Neuronal stem cell (in vitro differentiated cells): Measurements from ENCODE around the gene PTPN21.

Experiments used
- DNase-seq: peaks from one replicate; pipeline ENCODE4 v3.0.0-alpha.2; 2013; ENCODE audit warnings: low spot score
- H2AFZ ChIP-seq: one replicate; pipeline ENCODE4 v1.6.1; 2013; ENCODE audit warnings: mild to moderate bottlenecking, low read length, inconsistent platforms
- H2AK5ac ChIP-seq: 2 replicates; pipeline ENCODE4 v1.6.1; 2013; ENCODE audit warnings: low read depth, mild to moderate bottlenecking, inconsistent platforms, low read length, moderate library complexity, mixed read lengths
- H2BK120ac ChIP-seq: 2 replicates; pipeline ENCODE4 v1.6.1; 2013; ENCODE audit warnings: low read depth, mild to moderate bottlenecking, inconsistent platforms, low read length, moderate library complexity, mixed read lengths
- H2BK12ac ChIP-seq: one replicate; pipeline ENCODE4 v1.6.1; 2013; ENCODE audit warnings: low read length, inconsistent platforms
- H2BK15ac ChIP-seq: 2 replicates; pipeline ENCODE4 v1.6.1; 2013; ENCODE audit warnings: mild to moderate bottlenecking, low read length, inconsistent platforms, mixed read lengths
- H2BK5ac ChIP-seq: one replicate; pipeline ENCODE4 v1.6.1; 2013; ENCODE audit warnings: inconsistent platforms, mild to moderate bottlenecking, low read length, moderate library complexity
- H3K14ac ChIP-seq: one replicate; pipeline ENCODE4 v1.6.1; 2013; ENCODE audit warnings: low read length, inconsistent platforms
- H3K18ac ChIP-seq: 2 replicates; pipeline ENCODE4 v1.6.1; 2013; ENCODE audit warnings: low read length, inconsistent platforms
- H3K23ac ChIP-seq: 2 replicates; pipeline ENCODE4 v1.6.1; 2013; ENCODE audit warnings: low read depth, mild to moderate bottlenecking, mixed read lengths, low read length, inconsistent platforms; ENCODE audit not compliant: poor library complexity
- H3K27ac ChIP-seq: replicated peaks from 3 replicates; pipeline ENCODE4 v1.5.1; 2013; ENCODE audit warnings: low read length, inconsistent platforms
- H3K27me3 ChIP-seq, 3 experiments: 2 replicates each; pipeline ENCODE4 v1.6.1; 2013; ENCODE audit warnings: low read length in 3 of 3, mild to moderate bottlenecking in 2 of 3, inconsistent platforms in 1 of 3, low read depth in 1 of 3, mixed read lengths in 1 of 3, moderate library complexity in 1 of 3; ENCODE audit not compliant: control insufficient read depth in 3 of 3, insufficient read depth in 3 of 3
- H3K36me3 ChIP-seq, 2 donors: replicated peaks in 1 of 2; 2 replicates each; pipeline ENCODE4 v1.6.1; 2013; ENCODE audit warnings: low read length in 2 of 2; ENCODE audit not compliant: control insufficient read depth in 2 of 2, insufficient read depth in 2 of 2
- H3K4ac ChIP-seq: 2 replicates; pipeline ENCODE4 v1.6.1; 2013; ENCODE audit warnings: inconsistent platforms, mild to moderate bottlenecking, low read length, moderate library complexity
- H3K4me1 ChIP-seq, 2 donors: 1 replicate in 1 of 2; 2 replicates in 1 of 2; pipeline ENCODE4 v1.6.1; 2013; ENCODE audit warnings: low read length in 2 of 2, low read depth in 1 of 2; ENCODE audit not compliant: control insufficient read depth in 2 of 2, insufficient read depth in 1 of 2
- H3K4me2 ChIP-seq: one replicate; pipeline ENCODE4 v1.6.1; 2013; ENCODE audit warnings: mild to moderate bottlenecking, low read length, inconsistent platforms; ENCODE audit not compliant: insufficient read depth, poor library complexity, severe bottlenecking
- H3K4me3 ChIP-seq, 2 donors: 2 replicates each; pipeline ENCODE4 v1.5.1; 2013; ENCODE audit warnings: low read length in 2 of 2, mild to moderate bottlenecking in 2 of 2, inconsistent platforms in 1 of 2, moderate library complexity in 1 of 2
- H3K79me1 ChIP-seq: one replicate; pipeline ENCODE4 v1.6.1; 2013; ENCODE audit warnings: low read depth, mild to moderate bottlenecking, inconsistent platforms, low read length, moderate library complexity
- H3K9ac ChIP-seq: one replicate; pipeline ENCODE4 v1.6.1; 2013; ENCODE audit warnings: mild to moderate bottlenecking, low read depth, low read length, inconsistent platforms; ENCODE audit not compliant: poor library complexity
- H3K9me3 ChIP-seq, 2 donors: replicated peaks in 1 of 2; 2 replicates each; pipeline versions ENCODE3 to v1.6.1; 2013; ENCODE audit warnings: low read length in 2 of 2, mild to moderate bottlenecking in 2 of 2, inconsistent platforms in 1 of 2, low read depth in 1 of 2, mixed read lengths in 1 of 2, moderate library complexity in 1 of 2; ENCODE audit not compliant: control insufficient read depth in 2 of 2, insufficient read depth in 1 of 2
- H4K8ac ChIP-seq: one replicate; pipeline ENCODE4 v1.6.1; 2013; ENCODE audit warnings: low read depth, mild to moderate bottlenecking, inconsistent platforms, low read length, moderate library complexity
- H4K91ac ChIP-seq: one replicate; pipeline ENCODE4 v1.6.1; 2013; ENCODE audit warnings: low read length, low read depth, mild to moderate bottlenecking, inconsistent platforms; ENCODE audit not compliant: poor library complexity
- WGBS, 2 donors: extraction: QIAGEN DNeasy Blood & Tissue Kit; methylation state at CpG; one replicate each; pipeline ENCODE4 v1.1.7; 2013; ENCODE audit warnings: missing lambda C conversion rate in 2 of 2, mixed read lengths in 1 of 2; ENCODE audit not compliant: insufficient read length in 2 of 2, insufficient replicate concordance in 1 of 2; ENCODE audit errors: extremely low coverage in 2 of 2; 5-methylcytosine and 5-hydroxymethylcytosine counted together

PTPN21 gene

GRCh38 chr14:88422919-88423650, 131.7 kb downstream of the PTPN21 start:
- WGBS, 2 donors, result no CpG with 5 or more reads among the region's 3 CpGs

GRCh38 chr14:88422047-88422446, 132.8 kb downstream of the PTPN21 start:
- Histone ChIP-seq H3K9me3 (peaks cover 0 to 19% of the 10 kb centered on the region in 2 donors), H2AK5ac (no peak overlapping the region), H3K14ac (no peak overlapping the region), H3K27ac (no peak overlapping the region), H3K4ac (no peak overlapping the region), H2BK120ac (no peak overlapping the region), H3K23ac (no peak overlapping the region), H3K18ac (no peak overlapping the region), H3K27me3 (no peaks in the 10 kb centered on the region), H4K8ac (no peak overlapping the region), H2BK12ac (no peak overlapping the region), H3K4me1 (peaks cover 0 to 3% of the 10 kb centered on the region in 2 donors), H3K4me2 (no peak overlapping the region), H3K79me1 (no peaks in the 10 kb centered on the region), H2BK5ac (no peak overlapping the region), H2BK15ac (no peak overlapping the region), H3K9ac (no peak overlapping the region), H3K36me3 (peaks cover 1 to 6% of the 10 kb centered on the region in 2 donors), H2AFZ (no peak overlapping the region), H3K4me3 (no peak overlapping the region), H4K91ac (no peak overlapping the region)
- DNase-seq, result no peak

More at GRCh38 chr14:88422919-88423650, 131.7 kb downstream of the PTPN21 start:
- Histone ChIP-seq H3K4me3 (no peak overlapping the region), H3K4ac (no peak overlapping the region), H2AFZ (no peak overlapping the region), H3K79me1 (no peaks in the 10 kb centered on the region), H3K23ac (no peak overlapping the region), H3K9ac (no peak overlapping the region), H3K18ac (no peak overlapping the region), H3K4me2 (no peak overlapping the region), H2BK15ac (no peak overlapping the region), H3K9me3 (peaks cover 0 to 10% of the 10 kb centered on the region in 2 donors), H3K14ac (no peak overlapping the region), H4K8ac (no peak overlapping the region), H2BK5ac (no peak overlapping the region), H4K91ac (no peak overlapping the region), H2BK120ac (no peak overlapping the region), H2BK12ac (no peak overlapping the region), H3K27ac (no peak overlapping the region), H3K4me1 (peaks cover 0 to 3% of the 10 kb centered on the region in 2 donors), H3K36me3 (peaks cover 1 to 3% of the 10 kb centered on the region in 2 donors), H2AK5ac (no peak overlapping the region), H3K27me3 (no peaks in the 10 kb centered on the region)
- no peak for DNase-seq

- no peak overlapping the region for H4K91ac ChIP-seq
- peaks cover 0 to 3% of the 10 kb centered on the region in 2 donors for H3K4me1 ChIP-seq
- H3K18ac ChIP-seq, result no peak overlapping the region
- no peak overlapping the region for H3K9ac ChIP-seq
- WGBS, 2 donors, result no CpG with 5 or more reads among the region's 4 CpGs
- no peaks in the 10 kb centered on the region for H3K27me3 ChIP-seq
- H3K4me3 ChIP-seq, result no peak overlapping the region
- no peak overlapping the region for H3K27ac ChIP-seq
- H3K9me3 ChIP-seq, result peaks cover 0 to 22% of the 10 kb centered on the region in 2 donors
- no peak overlapping the region for H2BK120ac ChIP-seq
- no peak for DNase-seq
- no peak overlapping the region for H2BK12ac ChIP-seq
- H2AFZ ChIP-seq, result no peak overlapping the region
- H3K4ac ChIP-seq, result no peak overlapping the region
- H3K14ac ChIP-seq, result no peak overlapping the region
- no peak overlapping the region for H4K8ac ChIP-seq
- H3K23ac ChIP-seq, result no peak overlapping the region
- no peaks in the 10 kb centered on the region for H3K79me1 ChIP-seq
- no peak overlapping the region for H2AK5ac ChIP-seq
- H2BK15ac ChIP-seq, result no peak overlapping the region
- no peak overlapping the region for H3K4me2 ChIP-seq
- H2BK5ac ChIP-seq, result no peak overlapping the region
- peaks cover 1 to 6% of the 10 kb centered on the region in 2 donors for H3K36me3 ChIP-seq
These were observed 133.5 kb downstream of the PTPN21 start for GRCh38 chr14:88421286-88421685.

- no peak overlapping the region for H4K91ac ChIP-seq
- H3K4me2 ChIP-seq, result no peak overlapping the region
- no peak overlapping the region for H2BK15ac ChIP-seq
- H2BK12ac ChIP-seq, result no peak overlapping the region
- no peak overlapping the region for H3K27ac ChIP-seq
- H3K27me3 ChIP-seq, result no peaks in the 10 kb centered on the region
- H3K18ac ChIP-seq, result no peak overlapping the region
- no peaks in the 10 kb centered on the region for H3K4me1 ChIP-seq
- no peak overlapping the region for H3K4me3 ChIP-seq
- no peak overlapping the region for H4K8ac ChIP-seq
- peaks cover 3 to 26% of the 10 kb centered on the region in 2 donors for H3K9me3 ChIP-seq
- no peak overlapping the region for H3K4ac ChIP-seq
- no peak overlapping the region for H2BK5ac ChIP-seq
- H2AK5ac ChIP-seq, result no peak overlapping the region
- H3K79me1 ChIP-seq, result no peaks in the 10 kb centered on the region
- H2BK120ac ChIP-seq, result no peak overlapping the region
- DNase-seq, result no peak
- no peak overlapping the region for H3K9ac ChIP-seq
- no peak overlapping the region for H2AFZ ChIP-seq
- H3K23ac ChIP-seq, result no peak overlapping the region
- H3K36me3 ChIP-seq, result peaks cover 3 to 6% of the 10 kb centered on the region in 2 donors
- no peak overlapping the region for H3K14ac ChIP-seq
- no CpG with 5 or more reads among the region's 3 CpGs for WGBS, 2 donors
These were observed 134.6 kb downstream of the PTPN21 start for GRCh38 chr14:88420187-88420586.
